CD4-positive, alpha-beta T cell (primary cell): ENCODE measurements around the gene SPC25. TPM values are rescaled to one million over a fixed set of nuclear protein-coding genes. Genes with fewer than 3 reads are reported as not detected.

Experiments used
- ATAC-seq: fragments of 200-7000 bp; cut with Tn5 transposase; one replicate; pipeline ENCODE4 v1.10.0; 2022; ENCODE audit warnings: mild to moderate bottlenecking; ENCODE audit not compliant: poor library complexity
- CTCF ChIA-PET: fragments of 350-600 bp; sonication (Branson Sonifier 250); formaldehyde crosslinking; loops from one replicate; lab custom pipeline; 2021; ENCODE audit warnings: antibody characterized with exemption, inconsistent platforms; lab: Charles Lee
- POLR2A ChIA-PET: fragments of 350-600 bp; sonication (Branson Sonifier 250); formaldehyde crosslinking; loops from one replicate; lab custom pipeline; 2021; ENCODE audit warnings: antibody characterized with exemption, inconsistent platforms; lab: Charles Lee
- DNase-seq, 14 experiments: peaks; one replicate each; pipeline ENCODE4 v3.0.0-alpha.2; 2013 to 2020; ENCODE audit warnings: mixed read lengths in 2 of 14
- H3K27ac ChIP-seq, 2 donors: one replicate each; pipeline versions ENCODE4 v1.5.1 to v1.7.0; 2013; ENCODE audit warnings: low read length in 2 of 2, low read depth in 1 of 2, mild to moderate bottlenecking in 1 of 2
- H3K27me3 ChIP-seq, 2 experiments: 1 replicate in 1 of 2; 2 replicates in 1 of 2; pipeline versions ENCODE4 v1.6.1 to v1.7.0; 2013; ENCODE audit warnings: low read length in 2 of 2, control low read depth in 1 of 2, mild to moderate bottlenecking in 1 of 2, moderate library complexity in 1 of 2; ENCODE audit not compliant: insufficient read depth in 2 of 2, control insufficient read depth in 1 of 2
- H3K36me3 ChIP-seq: one replicate; pipeline ENCODE4 v1.6.1; 2013; ENCODE audit warnings: low read length, control low read depth; ENCODE audit not compliant: insufficient read depth
- H3K4me1 ChIP-seq: one replicate; pipeline ENCODE4 v1.6.1; 2013; ENCODE audit warnings: low read length, control low read depth; ENCODE audit not compliant: insufficient read depth
- H3K4me3 ChIP-seq: one replicate; pipeline ENCODE4 v1.5.1; 2013; ENCODE audit warnings: mild to moderate bottlenecking, low read length, moderate library complexity
- H3K9me3 ChIP-seq, 2 experiments: 1 replicate in 1 of 2; 2 replicates in 1 of 2; pipeline versions ENCODE4 v1.6.1 to v1.7.0; 2013; ENCODE audit warnings: low read length in 2 of 2, mild to moderate bottlenecking in 2 of 2, control low read depth in 1 of 2, moderate library complexity in 1 of 2; ENCODE audit not compliant: control insufficient read depth in 1 of 2, insufficient read depth in 1 of 2
- H3K27ac Mint-ChIP-seq: one replicate; pipeline ENCODE4 v1.8.0; 2020; ENCODE audit warnings: mixed read lengths
- H3K27me3 Mint-ChIP-seq: one replicate; pipeline ENCODE4 v1.8.0; 2021; ENCODE audit warnings: mixed read lengths
- H3K36me3 Mint-ChIP-seq: one replicate; pipeline ENCODE4 v1.8.0; 2021; ENCODE audit warnings: low read depth, mixed read lengths
- H3K4me1 Mint-ChIP-seq: one replicate; pipeline ENCODE4 v1.8.0; 2021; ENCODE audit warnings: low read depth, mixed read lengths
- H3K4me3 Mint-ChIP-seq: one replicate; pipeline ENCODE4 v1.8.0; 2020; ENCODE audit warnings: mild to moderate bottlenecking, mixed read lengths
- H3K9me3 Mint-ChIP-seq: one replicate; pipeline ENCODE4 v1.8.0; 2020; ENCODE audit warnings: mixed read lengths
- intact Hi-C, 2 experiments: fragments of 100-400 bp; cut with DNase I in 1 of 2; cut with micrococcal nuclease in 1 of 2; formaldehyde crosslinking; loops; one replicate each; pipeline versions ENCODE4 v1.15.1 to v1.9.0; 2023 to 2025; cut with DNase I, micrococcal nuclease
- total RNA-seq, 174 experiments: library from RNA in 2 of 174; stranded (reverse) in 2 of 174; gene quantifications; one replicate each; pipeline ENCODE4 v1.2.3 and lab custom pipeline; 2021 to 2026
- TF ChIP-seq, protein P1 (sequence below): fragments of 200-600 bp; IDR thresholded peaks from one replicate; pipeline ENCODE4 v1.8.0; 2022; ENCODE audit warnings: antibody characterized with exemption, mild to moderate bottlenecking

The SPC25 gene
- total RNA-seq, 2 experiments from 2014 or later, result 0.17 TPM; not detected in 1

DNA sequence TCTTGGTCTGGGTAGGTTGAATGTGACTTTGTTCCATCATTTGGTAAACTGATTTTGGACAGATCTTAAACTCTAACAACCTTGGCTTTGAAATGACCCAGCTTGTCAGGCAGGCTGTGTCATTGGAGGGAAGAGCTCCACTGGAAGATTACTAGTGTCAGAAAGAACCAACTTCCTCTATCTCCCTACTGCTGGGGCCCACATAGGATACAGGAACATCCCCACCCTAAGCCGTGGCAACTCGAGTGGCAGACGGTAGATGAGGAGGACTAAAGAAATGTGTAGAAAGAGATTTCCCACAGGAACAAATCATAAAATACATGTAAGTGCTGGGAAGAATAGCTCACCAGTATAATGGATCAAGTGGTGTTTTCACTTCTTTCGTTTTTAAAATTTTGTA lies 6.6 kb upstream of the SPC25 start:
- no peak for ATAC-seq
- no peak overlapping the region for H3K4me3 ChIP-seq
- Mint-ChIP-seq H3K27ac (no peak overlapping the region), H3K4me1 (no peaks in the 10 kb centered on the region), H3K9me3 (no peaks in the 10 kb centered on the region), H3K4me3 (no peak overlapping the region), H3K27me3 (peaks cover 4% of the 10 kb centered on the region), H3K36me3 (no peaks in the 10 kb centered on the region)
- TF ChIP-seq, protein P1, sequence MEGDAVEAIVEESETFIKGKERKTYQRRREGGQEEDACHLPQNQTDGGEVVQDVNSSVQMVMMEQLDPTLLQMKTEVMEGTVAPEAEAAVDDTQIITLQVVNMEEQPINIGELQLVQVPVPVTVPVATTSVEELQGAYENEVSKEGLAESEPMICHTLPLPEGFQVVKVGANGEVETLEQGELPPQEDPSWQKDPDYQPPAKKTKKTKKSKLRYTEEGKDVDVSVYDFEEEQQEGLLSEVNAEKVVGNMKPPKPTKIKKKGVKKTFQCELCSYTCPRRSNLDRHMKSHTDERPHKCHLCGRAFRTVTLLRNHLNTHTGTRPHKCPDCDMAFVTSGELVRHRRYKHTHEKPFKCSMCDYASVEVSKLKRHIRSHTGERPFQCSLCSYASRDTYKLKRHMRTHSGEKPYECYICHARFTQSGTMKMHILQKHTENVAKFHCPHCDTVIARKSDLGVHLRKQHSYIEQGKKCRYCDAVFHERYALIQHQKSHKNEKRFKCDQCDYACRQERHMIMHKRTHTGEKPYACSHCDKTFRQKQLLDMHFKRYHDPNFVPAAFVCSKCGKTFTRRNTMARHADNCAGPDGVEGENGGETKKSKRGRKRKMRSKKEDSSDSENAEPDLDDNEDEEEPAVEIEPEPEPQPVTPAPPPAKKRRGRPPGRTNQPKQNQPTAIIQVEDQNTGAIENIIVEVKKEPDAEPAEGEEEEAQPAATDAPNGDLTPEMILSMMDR, result no peak
- no peaks in the 10 kb centered on the region for H3K27me3 ChIP-seq
- no peaks in the 10 kb centered on the region for H3K36me3 ChIP-seq
- no peak overlapping the region for H3K27ac ChIP-seq
- H3K9me3 ChIP-seq, result no peaks in the 10 kb centered on the region
- intact Hi-C loops, result no loop called here
- no peaks in the 10 kb centered on the region for H3K4me1 ChIP-seq
- DNase-seq, result no peak
- CTCF ChIA-PET, result interaction anchor here (0.6 kb wide), 1 partner anchor 11 kb away, joined by 3 read pairs; no protein-coding TSS in a partner anchor
- POLR2A ChIA-PET, result no interaction called here

DNA sequence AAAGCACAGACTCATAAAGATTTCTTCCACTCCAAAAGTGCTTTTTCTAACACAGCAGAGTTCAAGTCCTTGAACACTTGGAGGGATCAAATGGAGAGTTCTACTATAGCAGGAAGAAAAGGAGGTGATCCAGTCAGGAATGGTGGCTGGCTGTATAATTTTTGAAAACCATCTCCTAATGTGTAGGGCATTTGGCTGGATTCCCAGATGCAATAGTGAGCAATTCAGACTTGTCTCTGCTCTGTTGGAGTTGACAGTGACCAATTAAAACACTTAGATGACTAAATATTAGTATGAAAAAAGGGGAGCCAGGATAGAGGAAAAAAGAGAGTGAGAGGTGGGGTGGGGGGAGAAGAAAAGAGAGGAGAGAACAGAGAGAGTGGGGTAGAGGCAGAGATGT lies 5.5 kb upstream of the SPC25 start:
- H3K27me3 Mint-ChIP-seq, result peaks cover 4% of the 10 kb centered on the region
- CTCF ChIA-PET, result no interaction called here

DNA sequence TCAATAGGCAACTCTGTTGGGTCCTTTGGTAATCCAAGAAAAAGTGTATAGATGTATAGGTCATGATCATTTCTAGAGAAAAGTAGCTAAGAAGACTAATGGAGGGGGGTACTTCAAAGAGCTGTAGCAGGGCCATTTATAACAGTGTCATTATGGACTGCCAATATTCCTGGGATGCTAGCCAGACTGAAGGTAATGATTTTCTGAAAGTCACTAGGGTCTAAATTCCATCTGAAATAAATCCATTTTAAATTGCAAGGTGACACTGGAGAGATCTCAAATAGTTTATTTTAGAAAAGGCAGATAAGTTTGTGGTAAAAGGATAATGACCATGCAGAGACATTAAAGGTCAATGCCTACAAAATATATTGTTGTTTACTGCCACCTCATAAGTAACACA lies 4.5 kb upstream of the SPC25 start:
- Histone ChIP-seq H3K4me1 (peaks cover 5% of the 10 kb centered on the region), H3K4me3 (no peak overlapping the region), H3K36me3 (no peaks in the 10 kb centered on the region), H3K27me3 (no peaks in the 10 kb centered on the region), H3K27ac (no peak overlapping the region), H3K9me3 (no peaks in the 10 kb centered on the region)
- H3K4me1 Mint-ChIP-seq, result peaks cover 10% of the 10 kb centered on the region
- no peak overlapping the region for H3K27ac Mint-ChIP-seq
- H3K27me3 Mint-ChIP-seq, result peaks cover 4% of the 10 kb centered on the region
- no peak for ATAC-seq
- no peak for DNase-seq
- POLR2A ChIA-PET, result no interaction called here
- CTCF ChIA-PET, result no interaction called here
- TF ChIP-seq, protein P1, result no peak
- H3K36me3 Mint-ChIP-seq, result no peaks in the 10 kb centered on the region
- no peak overlapping the region for H3K4me3 Mint-ChIP-seq
- H3K9me3 Mint-ChIP-seq, result no peaks in the 10 kb centered on the region
- intact Hi-C loops, result loop anchor here in 1 of 2 experiments (5.0 kb wide), 1 partner anchor 647 kb away; the partner anchor contains the start of gene STK39

More for the DNA sequence above, 5.5 kb upstream of the SPC25 start:
- Mint-ChIP-seq H3K4me1 (peaks cover 1% of the 10 kb centered on the region), H3K4me3 (no peak overlapping the region), H3K36me3 (no peaks in the 10 kb centered on the region), H3K27ac (no peak overlapping the region), H3K9me3 (no peaks in the 10 kb centered on the region)
- no peaks in the 10 kb centered on the region for H3K27me3 ChIP-seq
- H3K27ac ChIP-seq, result no peak overlapping the region
- no peaks in the 10 kb centered on the region for H3K4me1 ChIP-seq
- no peaks in the 10 kb centered on the region for H3K9me3 ChIP-seq
- no peak for ATAC-seq
- no peak overlapping the region for H3K4me3 ChIP-seq
- intact Hi-C loops, result no loop called here
- H3K36me3 ChIP-seq, result no peaks in the 10 kb centered on the region
- DNase-seq, result no peak
- TF ChIP-seq, protein P1, result no peak
- POLR2A ChIA-PET, result no interaction called here
